Measurements from ENCODE around the gene FAM117B.

DNA sequence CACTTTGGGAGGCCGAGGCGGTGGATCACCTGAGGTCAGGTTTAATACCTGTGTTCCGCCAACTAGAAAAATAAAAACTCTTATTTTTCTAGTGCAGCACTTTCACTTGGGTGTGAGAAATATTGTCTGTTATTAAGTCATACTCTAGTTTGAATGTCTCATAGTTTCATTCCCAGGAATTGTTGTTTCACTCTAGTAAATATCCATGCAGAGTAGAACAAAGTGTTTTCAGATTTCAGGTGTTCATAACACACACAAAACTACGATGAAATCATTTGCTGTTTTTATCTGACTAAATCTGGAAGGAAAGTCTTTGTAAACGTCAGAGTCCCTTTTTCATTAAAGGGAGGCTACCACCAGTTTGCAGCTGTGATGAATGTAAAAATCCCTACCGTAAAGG, 4.0 kb downstream of the FAM117B start:
- no peak for TF ChIP-seq EZH2 (IDR thresholded peaks at IDR 0.05; ENCODE audit: borderline replicate concordance, low read depth, low read length, severe bottlenecking)
- TF ChIP-seq, protein P1, sequence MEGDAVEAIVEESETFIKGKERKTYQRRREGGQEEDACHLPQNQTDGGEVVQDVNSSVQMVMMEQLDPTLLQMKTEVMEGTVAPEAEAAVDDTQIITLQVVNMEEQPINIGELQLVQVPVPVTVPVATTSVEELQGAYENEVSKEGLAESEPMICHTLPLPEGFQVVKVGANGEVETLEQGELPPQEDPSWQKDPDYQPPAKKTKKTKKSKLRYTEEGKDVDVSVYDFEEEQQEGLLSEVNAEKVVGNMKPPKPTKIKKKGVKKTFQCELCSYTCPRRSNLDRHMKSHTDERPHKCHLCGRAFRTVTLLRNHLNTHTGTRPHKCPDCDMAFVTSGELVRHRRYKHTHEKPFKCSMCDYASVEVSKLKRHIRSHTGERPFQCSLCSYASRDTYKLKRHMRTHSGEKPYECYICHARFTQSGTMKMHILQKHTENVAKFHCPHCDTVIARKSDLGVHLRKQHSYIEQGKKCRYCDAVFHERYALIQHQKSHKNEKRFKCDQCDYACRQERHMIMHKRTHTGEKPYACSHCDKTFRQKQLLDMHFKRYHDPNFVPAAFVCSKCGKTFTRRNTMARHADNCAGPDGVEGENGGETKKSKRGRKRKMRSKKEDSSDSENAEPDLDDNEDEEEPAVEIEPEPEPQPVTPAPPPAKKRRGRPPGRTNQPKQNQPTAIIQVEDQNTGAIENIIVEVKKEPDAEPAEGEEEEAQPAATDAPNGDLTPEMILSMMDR (IDR thresholded peaks at IDR 0.05; ENCODE audit: borderline replicate concordance, extremely low read depth, low read length, poor library complexity, severe bottlenecking), result no peak
